Astrocyte (in vitro differentiated cells and primary cell): Measurements from ENCODE around the gene DRG2. TPM values are rescaled to one million over a fixed set of nuclear protein-coding genes. Genes with fewer than 3 reads are reported as not detected.

Source experiments
- DNase-seq: peaks from one replicate; pipeline ENCODE4 v3.0.0-alpha.2; 2010; ENCODE audit warnings: low read depth
- FAIRE-seq: peaks from 2 replicates; lab custom pipeline; 2011; peaks lifted over from hg19 to GRCh38; lab: Jason Lieb, UNC
- H2AFZ ChIP-seq: 2 replicates; pipeline ENCODE4 v1.6.0; 2012; ENCODE audit warnings: low read depth, low read length, inconsistent platforms
- H3K27ac ChIP-seq: 2 replicates; pipeline ENCODE4 v1.5.1; 2011; ENCODE audit warnings: low read depth, low read length, inconsistent platforms
- H3K27me3 ChIP-seq: 2 replicates; pipeline ENCODE4 v1.6.0; 2011; ENCODE audit warnings: low read length, inconsistent platforms; ENCODE audit not compliant: insufficient read depth
- H3K36me3 ChIP-seq: 2 replicates; pipeline ENCODE4 v1.5.1; 2011; ENCODE audit warnings: low read length, inconsistent platforms; ENCODE audit not compliant: insufficient read depth
- H3K4me1 ChIP-seq: 2 replicates; pipeline ENCODE4 v1.5.1; 2011; ENCODE audit warnings: low read length, inconsistent platforms; ENCODE audit not compliant: insufficient read depth
- H3K4me2 ChIP-seq: 2 replicates; pipeline ENCODE4 v1.6.0; 2012; ENCODE audit warnings: low read length, inconsistent platforms
- H3K4me3 ChIP-seq: 2 replicates; pipeline ENCODE4 v1.5.1; 2011; ENCODE audit warnings: low read depth, mild to moderate bottlenecking, low read length, inconsistent platforms; ENCODE audit not compliant: insufficient read depth
- H3K79me2 ChIP-seq: 2 replicates; pipeline ENCODE4 v1.6.0; 2012; ENCODE audit warnings: mild to moderate bottlenecking, low read length, inconsistent platforms; ENCODE audit not compliant: insufficient read depth
- H3K9ac ChIP-seq: 2 replicates; pipeline ENCODE4 v1.6.0; 2012; ENCODE audit warnings: mild to moderate bottlenecking, low read length, inconsistent platforms
- H3K9me3 ChIP-seq: 2 replicates; pipeline ENCODE4 v1.5.1; 2012; ENCODE audit warnings: low read depth, mild to moderate bottlenecking, low read length, inconsistent platforms; ENCODE audit not compliant: insufficient read depth
- H4K20me1 ChIP-seq: 2 replicates; pipeline ENCODE4 v1.6.0; 2012; ENCODE audit warnings: low read length, inconsistent platforms; ENCODE audit not compliant: insufficient read depth
- H3K27ac Mint-ChIP-seq: one replicate; pipeline ENCODE4 v1.8.0; 2021; ENCODE audit warnings: mild to moderate bottlenecking, mixed read lengths; ENCODE audit not compliant: unreplicated experiment
- H3K27me3 Mint-ChIP-seq: one replicate; pipeline ENCODE4 v1.8.0; 2021; ENCODE audit warnings: low read depth, mixed read lengths; ENCODE audit not compliant: unreplicated experiment
- H3K36me3 Mint-ChIP-seq: one replicate; pipeline ENCODE4 v1.8.0; 2021; ENCODE audit warnings: low read depth, mixed read lengths; ENCODE audit not compliant: unreplicated experiment
- H3K4me1 Mint-ChIP-seq: one replicate; pipeline ENCODE4 v1.8.0; 2021; ENCODE audit warnings: low read depth, mixed read lengths; ENCODE audit not compliant: unreplicated experiment
- H3K4me3 Mint-ChIP-seq: one replicate; pipeline ENCODE4 v1.8.0; 2021; ENCODE audit warnings: mild to moderate bottlenecking, moderate library complexity, mixed read lengths; ENCODE audit not compliant: unreplicated experiment
- H3K9me3 Mint-ChIP-seq: one replicate; pipeline ENCODE4 v1.8.0; 2021; ENCODE audit warnings: mild to moderate bottlenecking, mixed read lengths; ENCODE audit not compliant: unreplicated experiment
- EZH2 ChIP-seq: IDR thresholded peaks from 2 replicates; pipeline ENCODE4 v1.6.1; 2012; ENCODE audit warnings: mild to moderate bottlenecking, low read length, inconsistent platforms; ENCODE audit not compliant: insufficient read depth
- total RNA-seq: library from RNA; stranded (reverse); gene quantifications from 2 replicates; pipeline ENCODE4 v1.2.1, GENCODE V29; 2021
- TF ChIP-seq, protein P1 (sequence below): IDR thresholded peaks from 2 replicates; pipeline ENCODE4 v1.5.1; 2011; ENCODE audit warnings: low read depth, mild to moderate bottlenecking, inconsistent platforms, low read length, moderate library complexity; ENCODE audit not compliant: insufficient read depth

DRG2 gene
- total RNA-seq, 1 donor from 2014 or later = 35.0 TPM

DNA sequence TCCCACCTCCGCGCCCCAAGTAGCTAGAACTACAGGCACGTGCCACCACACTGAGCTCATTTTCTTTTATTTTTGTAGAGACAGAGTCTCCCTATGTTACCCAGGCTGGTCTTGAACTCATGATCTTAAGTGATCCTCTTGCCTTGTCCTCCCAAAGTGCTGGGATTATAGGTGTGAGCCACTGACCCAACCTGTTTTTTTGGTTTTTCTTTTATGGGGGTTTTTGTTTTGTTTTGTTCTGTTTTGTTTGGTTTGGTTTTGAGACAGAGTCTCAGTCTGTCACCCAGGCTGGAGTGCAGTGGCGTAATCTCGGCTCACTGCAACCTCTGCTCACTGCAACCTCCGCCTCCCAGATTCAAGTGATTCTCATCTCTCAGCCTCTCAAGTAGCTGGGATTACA, 32.2 kb upstream of the DRG2 start:
- no peak overlapping the region for H3K9ac ChIP-seq
- no peaks in the 10 kb centered on the region for H3K4me1 ChIP-seq
- DNase-seq (no peak), FAIRE-seq (no peak)
- Mint-ChIP-seq H3K9me3 (no peaks in the 10 kb centered on the region), H3K27me3 (no peaks in the 10 kb centered on the region), H3K36me3 (peaks cover 11% of the 10 kb centered on the region), H3K27ac (no peak overlapping the region), H3K4me3 (no peak overlapping the region), H3K4me1 (no peaks in the 10 kb centered on the region)
- H3K79me2 ChIP-seq = no peaks in the 10 kb centered on the region
- peaks cover 9% of the 10 kb centered on the region for H3K36me3 ChIP-seq
- no peaks in the 10 kb centered on the region for H3K9me3 ChIP-seq
- H3K4me3 ChIP-seq = no peak overlapping the region
- H3K4me2 ChIP-seq = no peak overlapping the region
- H3K27ac ChIP-seq = no peak overlapping the region
- peaks cover 3% of the 10 kb centered on the region for H4K20me1 ChIP-seq
- no peaks in the 10 kb centered on the region for H3K27me3 ChIP-seq
- TF ChIP-seq EZH2 = no peak
- TF ChIP-seq, protein P1, sequence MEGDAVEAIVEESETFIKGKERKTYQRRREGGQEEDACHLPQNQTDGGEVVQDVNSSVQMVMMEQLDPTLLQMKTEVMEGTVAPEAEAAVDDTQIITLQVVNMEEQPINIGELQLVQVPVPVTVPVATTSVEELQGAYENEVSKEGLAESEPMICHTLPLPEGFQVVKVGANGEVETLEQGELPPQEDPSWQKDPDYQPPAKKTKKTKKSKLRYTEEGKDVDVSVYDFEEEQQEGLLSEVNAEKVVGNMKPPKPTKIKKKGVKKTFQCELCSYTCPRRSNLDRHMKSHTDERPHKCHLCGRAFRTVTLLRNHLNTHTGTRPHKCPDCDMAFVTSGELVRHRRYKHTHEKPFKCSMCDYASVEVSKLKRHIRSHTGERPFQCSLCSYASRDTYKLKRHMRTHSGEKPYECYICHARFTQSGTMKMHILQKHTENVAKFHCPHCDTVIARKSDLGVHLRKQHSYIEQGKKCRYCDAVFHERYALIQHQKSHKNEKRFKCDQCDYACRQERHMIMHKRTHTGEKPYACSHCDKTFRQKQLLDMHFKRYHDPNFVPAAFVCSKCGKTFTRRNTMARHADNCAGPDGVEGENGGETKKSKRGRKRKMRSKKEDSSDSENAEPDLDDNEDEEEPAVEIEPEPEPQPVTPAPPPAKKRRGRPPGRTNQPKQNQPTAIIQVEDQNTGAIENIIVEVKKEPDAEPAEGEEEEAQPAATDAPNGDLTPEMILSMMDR = no peak
- no peak overlapping the region for H2AFZ ChIP-seq

DNA sequence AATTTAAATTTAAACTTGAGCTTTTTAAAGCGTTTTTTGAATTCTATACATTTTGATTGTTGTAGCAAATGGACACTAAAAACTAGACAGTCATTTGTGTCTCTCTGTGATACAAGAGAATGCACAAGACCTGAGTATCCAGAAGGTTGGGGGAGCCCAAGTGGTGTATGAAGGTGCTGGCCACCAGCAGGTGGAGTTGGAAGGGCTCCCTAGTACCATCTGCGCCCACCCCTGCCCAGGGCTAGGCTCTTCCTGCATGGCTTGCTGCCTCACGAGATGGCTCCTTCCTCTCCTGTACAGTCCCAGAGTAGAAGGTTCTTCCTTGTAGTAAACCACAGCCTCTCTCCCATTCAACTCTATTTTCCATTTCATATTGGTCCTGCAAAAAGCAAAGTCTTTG, 31.5 kb upstream of the DRG2 start:
- Mint-ChIP-seq H3K4me3 (no peak overlapping the region), H3K36me3 (peaks cover 11% of the 10 kb centered on the region), H3K9me3 (no peaks in the 10 kb centered on the region), H3K4me1 (no peaks in the 10 kb centered on the region), H3K27ac (no peak overlapping the region), H3K27me3 (no peaks in the 10 kb centered on the region)
- Histone ChIP-seq H3K9ac (no peak overlapping the region), H4K20me1 (peaks cover 3% of the 10 kb centered on the region), H3K79me2 (no peaks in the 10 kb centered on the region), H3K4me3 (no peak overlapping the region), H3K9me3 (no peaks in the 10 kb centered on the region), H3K4me2 (no peak overlapping the region), H3K36me3 (peaks cover 9% of the 10 kb centered on the region), H3K27ac (no peak overlapping the region), H2AFZ (no peak overlapping the region), H3K27me3 (no peaks in the 10 kb centered on the region), H3K4me1 (no peaks in the 10 kb centered on the region)
- FAIRE-seq (no peak), DNase-seq (no peak)
- no peak for TF ChIP-seq EZH2

DNA sequence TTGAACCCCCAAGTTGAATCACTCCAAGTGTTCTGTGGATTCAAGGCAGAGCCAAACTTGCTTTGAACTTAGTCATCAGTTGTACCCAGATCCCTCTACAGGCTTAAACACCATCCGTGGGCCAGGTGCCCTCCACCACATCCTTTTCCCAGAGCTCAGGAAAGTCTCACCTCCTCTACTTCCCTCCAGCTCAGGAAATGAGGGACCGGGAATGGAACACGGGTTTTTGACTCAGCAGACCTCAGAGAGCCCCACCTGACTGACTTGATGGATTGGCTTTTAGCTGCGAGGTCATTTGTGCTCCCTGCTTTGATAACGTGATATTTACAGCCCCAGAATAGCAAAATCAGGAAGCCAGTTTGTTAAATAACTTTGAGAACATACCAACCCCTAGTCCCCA, 28.5 kb upstream of the DRG2 start:
- Histone ChIP-seq H4K20me1 (no peaks in the 10 kb centered on the region), H3K9me3 (no peaks in the 10 kb centered on the region), H3K4me1 (no peaks in the 10 kb centered on the region), H3K4me3 (no peak overlapping the region), H3K4me2 (no peak overlapping the region), H3K79me2 (no peaks in the 10 kb centered on the region), H3K9ac (no peak overlapping the region), H3K27ac (no peak overlapping the region), H3K27me3 (no peaks in the 10 kb centered on the region), H3K36me3 (peaks cover 6% of the 10 kb centered on the region), H2AFZ (no peak overlapping the region)
- TF ChIP-seq EZH2 = no peak
- TF ChIP-seq, protein P1 = no peak
- DNase-seq = no peak
- Mint-ChIP-seq H3K4me3 (no peak overlapping the region), H3K27ac (no peak overlapping the region), H3K9me3 (no peaks in the 10 kb centered on the region), H3K27me3 (no peaks in the 10 kb centered on the region), H3K36me3 (peaks cover 11% of the 10 kb centered on the region), H3K4me1 (no peaks in the 10 kb centered on the region)
- no peak for FAIRE-seq
